Bladder microvascular endothelial cell (primary cell): ENCODE results near the gene REN. TPM values are rescaled to one million over a fixed set of nuclear protein-coding genes. Genes with fewer than 3 reads are reported as not detected.

ENCODE experiments used
- total RNA-seq: library from RNA; depleted of rRNA; stranded (reverse); fragments of >200 nt; gene quantifications from 2 replicates; pipeline ENCODE4 v1.2.3, GENCODE V29; 2014

Gene REN
- total RNA-seq, result under 0.01 and 0.19 TPM in 2 replicates

GRCh38 chr1:204166219-204166618 is at the start of gene REN:
TSS of gene REN (minus strand) at chr1:204166337. CDS start at chr1:204166293, 44 bp downstream.

DNA sequence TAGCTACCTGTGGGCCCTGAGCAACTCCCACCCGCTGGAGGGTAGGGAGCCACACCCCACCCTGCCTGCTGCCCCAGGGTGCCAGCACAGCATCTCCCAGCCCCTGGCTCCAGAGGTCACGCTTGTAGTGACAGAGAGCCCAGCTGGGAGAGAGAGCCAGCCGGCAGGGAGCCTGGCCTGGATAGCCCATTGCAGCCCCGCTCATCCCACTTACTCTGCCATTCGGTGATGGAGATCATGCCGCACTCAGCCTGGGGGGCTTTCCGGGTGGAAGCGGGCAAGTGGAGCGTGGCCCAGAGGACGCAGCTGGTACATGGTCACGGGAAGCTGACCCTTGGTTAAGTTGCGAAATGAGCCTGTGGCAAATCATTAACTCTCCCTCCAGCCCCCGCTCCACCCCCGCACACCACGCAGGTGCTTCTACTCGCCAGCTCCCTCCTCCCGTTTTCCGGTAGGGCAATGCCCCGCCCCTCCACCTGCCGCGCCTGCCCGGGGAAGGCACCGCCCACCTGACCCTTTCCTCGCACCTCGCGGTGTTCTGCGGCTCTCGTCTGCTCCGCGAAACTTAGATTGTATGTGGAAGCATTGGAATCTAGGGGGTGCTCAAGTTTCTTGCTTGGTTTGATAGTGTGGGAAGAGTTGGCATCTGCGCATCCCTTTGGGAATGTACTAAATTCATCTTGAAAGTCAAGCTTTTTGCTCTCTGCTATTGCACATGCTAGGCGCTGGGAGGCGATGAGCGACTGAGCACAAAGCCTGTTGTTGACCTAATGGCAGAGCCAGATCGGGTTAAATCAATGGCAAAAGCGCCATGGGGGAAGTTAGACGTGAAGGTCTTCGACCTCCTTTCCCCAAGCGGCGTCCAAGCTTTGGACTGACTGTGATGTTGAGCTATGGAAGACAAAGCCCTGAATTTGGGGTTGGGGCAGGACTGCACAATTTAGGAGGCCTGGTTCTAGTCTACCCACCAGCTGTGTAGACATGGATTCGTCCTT is 47.8 kb upstream of the REN start, which contains the start of gene GOLT1A:
TSS of gene GOLT1A (minus strand) at position 321 of the 995 bp plus-strand sequence. CDS start at position 239, 82 bp downstream.

GRCh38 chr1:204196068-204196795 is 30.1 kb upstream of the REN start, which contains the start of gene KISS1:
TSS of gene KISS1 (minus strand) at chr1:204196491. CDS start at chr1:204192876, 3,615 bp downstream.

DNA sequence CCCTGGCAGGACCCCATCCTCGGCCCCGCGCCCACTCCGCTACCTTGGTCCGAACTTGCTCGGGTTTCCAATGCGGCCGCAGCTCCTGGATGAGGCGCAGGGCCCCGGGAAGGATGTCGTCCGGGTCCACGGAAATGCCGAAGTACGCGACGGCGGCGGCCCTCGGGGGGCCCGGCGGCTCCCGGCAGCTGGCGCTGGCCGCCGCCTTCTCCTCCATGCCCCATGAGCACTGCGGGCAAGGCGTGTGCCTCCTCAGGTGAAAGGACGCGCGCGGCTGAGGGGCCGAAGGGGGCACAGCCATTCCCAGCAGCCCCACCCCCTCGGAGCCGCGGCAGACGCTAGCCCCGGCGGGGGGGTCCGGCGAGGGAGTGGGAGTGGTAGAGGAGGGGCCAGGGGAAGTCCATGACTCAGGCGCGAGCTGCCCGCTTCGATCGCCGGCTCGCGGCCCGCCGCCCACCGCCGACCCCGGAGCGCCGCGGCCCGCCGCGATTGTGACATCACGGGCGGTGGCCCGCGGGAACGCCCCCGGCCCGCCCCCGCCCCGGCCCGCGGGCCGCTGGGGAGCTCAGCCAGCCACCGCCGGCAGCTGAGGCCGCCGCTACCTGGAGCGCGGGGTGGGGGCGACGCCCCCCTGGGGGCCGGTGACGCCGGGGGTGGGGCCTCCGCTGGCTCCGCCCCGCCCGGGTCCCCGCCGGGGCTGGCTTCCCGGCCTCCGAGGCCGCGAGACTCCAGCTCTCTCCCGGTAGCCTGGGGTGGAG is 14.4 kb downstream of the REN start, which contains the start of gene ETNK2:
TSS of gene ETNK2 (minus strand) at position 493 of the 758 bp plus-strand sequence. CDS start at position 301, 192 bp downstream.

Other genes with a start within 250 kb of the REN start
- gene SOX13, start 93.2 kb downstream of the REN start, total RNA-seq, result 11.2 and 25.6 TPM in 2 replicates
- 6.2 and 15.5 TPM in 2 replicates for gene ETNK2, start 14.3 kb downstream of the REN start, total RNA-seq
- 0.38 and 2.1 TPM in 2 replicates for gene KISS1, start 30.2 kb upstream of the REN start, total RNA-seq
- not detected in 2 replicates for gene GOLT1A, start 47.7 kb upstream of the REN start, total RNA-seq
- gene PLEKHA6, start 193.6 kb upstream of the REN start, total RNA-seq, result 1.3 and 4.3 TPM in 2 replicates
- 15.9 and 27.8 TPM in 2 replicates for gene PPP1R15B, start 245.5 kb upstream of the REN start, total RNA-seq